ENCODE data around the gene TMPRSS6. TPM values are rescaled to one million over a fixed set of nuclear protein-coding genes. Genes with fewer than 3 reads are reported as not detected.
A peak's percentile ranks its signal among the peaks of the same experiment; 100 is the strongest.

The TMPRSS6 gene
- total and polyA plus RNA-seq, 4 donors = 0.09 to 1.0 (median 0.69) TPM

- H3K27ac ChIP-seq (ENCODE audit: low read depth in 1 of 2, low read length in 1 of 2) = no peak overlapping the region
- 68 to 69% methylated on average over 9 of the region's 9 CpGs for WGBS, 2 donors
- H3K9me3 ChIP-seq (ENCODE audit: control insufficient read depth in 4 of 4, insufficient read depth in 3 of 4, low read length in 3 of 4) = no peaks in the 10 kb centered on the region
- H3K36me3 ChIP-seq (ENCODE audit: control insufficient read depth in 4 of 4, insufficient read depth in 4 of 4, low read length in 4 of 4) = no peaks in the 10 kb centered on the region
- H3K4me3 ChIP-seq = no peak overlapping the region
- no peak overlapping the region for H3K9ac ChIP-seq (ENCODE audit: insufficient read depth in 1 of 2, low read length in 2 of 2)
- ATAC-seq (ENCODE audit: insufficient read depth, low FRiP score) (no peak), DNase-seq (no peak)
- no peaks in the 10 kb centered on the region for H3K27me3 ChIP-seq (ENCODE audit: control insufficient read depth in 3 of 3, insufficient read depth in 3 of 3, low read length in 2 of 3)
- no peak for TF ChIP-seq CTCF (IDR thresholded peaks at IDR 0.05; ENCODE audit: control extremely low read depth, extremely low read depth)
- no peaks in the 10 kb centered on the region for H3K4me1 ChIP-seq (ENCODE audit: control insufficient read depth in 5 of 5, insufficient read depth in 5 of 5, low read length in 5 of 5)
These were observed 64.6 kb downstream of the TMPRSS6 start for GRCh38 chr22:37044634-37045625.

GRCh38 chr22:37043828-37044538 lies 65.5 kb downstream of the TMPRSS6 start:
- Histone ChIP-seq H3K4me3 (no peak overlapping the region), H3K9ac (ENCODE audit: insufficient read depth in 1 of 2, low read length in 2 of 2) (no peak overlapping the region), H3K36me3 (ENCODE audit: control insufficient read depth in 4 of 4, insufficient read depth in 4 of 4, low read length in 4 of 4) (no peaks in the 10 kb centered on the region), H3K9me3 (ENCODE audit: control insufficient read depth in 4 of 4, insufficient read depth in 3 of 4, low read length in 3 of 4) (no peaks in the 10 kb centered on the region), H3K4me1 (ENCODE audit: control insufficient read depth in 5 of 5, insufficient read depth in 5 of 5, low read length in 5 of 5) (no peaks in the 10 kb centered on the region), H3K27ac (ENCODE audit: low read depth in 1 of 2, low read length in 1 of 2) (no peak overlapping the region), H3K27me3 (ENCODE audit: control insufficient read depth in 3 of 3, insufficient read depth in 3 of 3, low read length in 2 of 3) (no peaks in the 10 kb centered on the region)
- ATAC-seq (ENCODE audit: insufficient read depth, low FRiP score) = peak; percentile 67
- peak; percentile 42 for TF ChIP-seq CTCF (IDR thresholded peaks at IDR 0.05; ENCODE audit: control extremely low read depth, extremely low read depth)
- peak; percentile 37 to 61 (median 52) for DNase-seq
- 43 to 44% methylated on average over 17 of the region's 17 CpGs for WGBS, 2 donors

GRCh38 chr22:37043209-37043827 lies 66.2 kb downstream of the TMPRSS6 start:
- H3K4me3 ChIP-seq = no peak overlapping the region
- WGBS, 2 donors = 78 to 86% methylated on average over 7 of the region's 7 CpGs

More at GRCh38 chr22:37043209-37043827, 66.2 kb downstream of the TMPRSS6 start:
- TF ChIP-seq CTCF (IDR thresholded peaks at IDR 0.05; ENCODE audit: control extremely low read depth, extremely low read depth) = no peak
- Histone ChIP-seq H3K27me3 (ENCODE audit: control insufficient read depth in 3 of 3, insufficient read depth in 3 of 3, low read length in 2 of 3) (no peaks in the 10 kb centered on the region), H3K9ac (ENCODE audit: insufficient read depth in 1 of 2, low read length in 2 of 2) (no peak overlapping the region), H3K4me1 (ENCODE audit: control insufficient read depth in 5 of 5, insufficient read depth in 5 of 5, low read length in 5 of 5) (no peaks in the 10 kb centered on the region), H3K27ac (ENCODE audit: low read depth in 1 of 2, low read length in 1 of 2) (no peak overlapping the region), H3K36me3 (ENCODE audit: control insufficient read depth in 4 of 4, insufficient read depth in 4 of 4, low read length in 4 of 4) (no peaks in the 10 kb centered on the region), H3K9me3 (ENCODE audit: control insufficient read depth in 4 of 4, insufficient read depth in 3 of 4, low read length in 3 of 4) (no peaks in the 10 kb centered on the region)
- no peak for ATAC-seq (ENCODE audit: insufficient read depth, low FRiP score)
- DNase-seq = no peak
